22Rv1 (cell line): ENCODE measurements around the gene POMGNT2.

Experiments used
- ZFX ChIP-seq: fragments of 450-650 bp; IDR thresholded peaks from 2 replicates; pipeline ENCODE4 v1.6.1; 2017; ENCODE audit warnings: antibody characterized with exemption, borderline replicate concordance
- TF ChIP-seq, protein P1 (sequence below): fragments of 450-650 bp; IDR thresholded peaks from 2 replicates; pipeline ENCODE4 v1.5.1; 2017; ENCODE audit warnings: mild to moderate bottlenecking

DNA sequence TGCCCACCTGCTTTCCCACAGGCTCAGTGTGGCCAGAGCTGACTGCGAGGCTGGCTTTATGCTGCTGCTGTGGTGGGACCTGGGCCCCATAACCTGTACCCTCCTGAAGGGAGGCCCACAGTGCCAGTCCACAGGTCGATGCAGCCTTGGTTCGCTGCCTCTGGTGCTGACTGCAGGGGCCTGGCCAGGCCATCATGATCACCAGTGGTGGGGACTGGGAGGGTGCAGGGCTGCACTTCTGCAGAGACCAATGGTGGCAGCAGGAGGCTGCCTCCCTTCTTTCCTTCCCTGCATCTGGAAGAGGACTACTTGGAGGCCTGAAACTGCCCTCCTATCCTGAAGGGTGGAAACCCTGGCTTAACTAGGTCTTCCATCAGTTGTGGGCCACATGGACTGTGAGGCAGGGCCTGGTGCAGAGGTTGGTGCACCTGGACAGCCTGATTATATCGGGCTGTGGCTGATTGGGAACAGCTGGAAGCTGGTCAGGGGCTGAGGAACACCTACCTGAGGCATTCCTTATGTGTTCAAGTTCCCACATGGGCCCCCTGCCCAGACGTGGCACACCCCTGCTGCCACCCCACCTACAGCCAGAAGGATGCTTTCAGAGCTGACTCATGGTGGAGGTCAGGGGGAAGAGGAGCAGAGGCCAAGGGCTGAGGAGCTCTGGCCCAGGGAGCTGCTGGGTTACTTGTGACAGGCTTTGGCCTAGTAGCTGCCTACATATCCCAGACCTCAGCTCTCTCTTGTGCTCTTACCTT lies 29.8 kb downstream of the POMGNT2 start:
- no peak for TF ChIP-seq ZFX
- TF ChIP-seq, protein P1, sequence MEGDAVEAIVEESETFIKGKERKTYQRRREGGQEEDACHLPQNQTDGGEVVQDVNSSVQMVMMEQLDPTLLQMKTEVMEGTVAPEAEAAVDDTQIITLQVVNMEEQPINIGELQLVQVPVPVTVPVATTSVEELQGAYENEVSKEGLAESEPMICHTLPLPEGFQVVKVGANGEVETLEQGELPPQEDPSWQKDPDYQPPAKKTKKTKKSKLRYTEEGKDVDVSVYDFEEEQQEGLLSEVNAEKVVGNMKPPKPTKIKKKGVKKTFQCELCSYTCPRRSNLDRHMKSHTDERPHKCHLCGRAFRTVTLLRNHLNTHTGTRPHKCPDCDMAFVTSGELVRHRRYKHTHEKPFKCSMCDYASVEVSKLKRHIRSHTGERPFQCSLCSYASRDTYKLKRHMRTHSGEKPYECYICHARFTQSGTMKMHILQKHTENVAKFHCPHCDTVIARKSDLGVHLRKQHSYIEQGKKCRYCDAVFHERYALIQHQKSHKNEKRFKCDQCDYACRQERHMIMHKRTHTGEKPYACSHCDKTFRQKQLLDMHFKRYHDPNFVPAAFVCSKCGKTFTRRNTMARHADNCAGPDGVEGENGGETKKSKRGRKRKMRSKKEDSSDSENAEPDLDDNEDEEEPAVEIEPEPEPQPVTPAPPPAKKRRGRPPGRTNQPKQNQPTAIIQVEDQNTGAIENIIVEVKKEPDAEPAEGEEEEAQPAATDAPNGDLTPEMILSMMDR = no peak
